WI38 (cell line): ENCODE data around the gene AGAP3.

Experiments used
- H3K4me3 ChIP-seq: 2 replicates; pipeline ENCODE4 v1.5.1; 2011; ENCODE audit warnings: low read depth, mild to moderate bottlenecking, control low read depth, low read length
- TF ChIP-seq, protein P1 (sequence below): IDR thresholded peaks from 2 replicates; pipeline ENCODE4 v1.5.1; 2012; ENCODE audit warnings: low read depth, mild to moderate bottlenecking, control low read depth, low read length

AGAP3 gene

GRCh38 chr7:151082141-151083070 lies 3.9 kb upstream of the AGAP3 start:
- TF ChIP-seq, protein P1, sequence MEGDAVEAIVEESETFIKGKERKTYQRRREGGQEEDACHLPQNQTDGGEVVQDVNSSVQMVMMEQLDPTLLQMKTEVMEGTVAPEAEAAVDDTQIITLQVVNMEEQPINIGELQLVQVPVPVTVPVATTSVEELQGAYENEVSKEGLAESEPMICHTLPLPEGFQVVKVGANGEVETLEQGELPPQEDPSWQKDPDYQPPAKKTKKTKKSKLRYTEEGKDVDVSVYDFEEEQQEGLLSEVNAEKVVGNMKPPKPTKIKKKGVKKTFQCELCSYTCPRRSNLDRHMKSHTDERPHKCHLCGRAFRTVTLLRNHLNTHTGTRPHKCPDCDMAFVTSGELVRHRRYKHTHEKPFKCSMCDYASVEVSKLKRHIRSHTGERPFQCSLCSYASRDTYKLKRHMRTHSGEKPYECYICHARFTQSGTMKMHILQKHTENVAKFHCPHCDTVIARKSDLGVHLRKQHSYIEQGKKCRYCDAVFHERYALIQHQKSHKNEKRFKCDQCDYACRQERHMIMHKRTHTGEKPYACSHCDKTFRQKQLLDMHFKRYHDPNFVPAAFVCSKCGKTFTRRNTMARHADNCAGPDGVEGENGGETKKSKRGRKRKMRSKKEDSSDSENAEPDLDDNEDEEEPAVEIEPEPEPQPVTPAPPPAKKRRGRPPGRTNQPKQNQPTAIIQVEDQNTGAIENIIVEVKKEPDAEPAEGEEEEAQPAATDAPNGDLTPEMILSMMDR, result no peak
- H3K4me3 ChIP-seq, result peak overlapping the region; percentile 67

- H3K4me3 ChIP-seq, result peak within 1 kb of the TSS; percentile 67
- TF ChIP-seq, protein P1, result no peak
Observed at GRCh38 chr7:151083071-151083823, 3.0 kb upstream of the AGAP3 start, which contains the start of gene TMUB1. TSS of gene TMUB1 (minus strand) at chr7:151083493. CDS start at chr7:151082563, 930 bp downstream.

GRCh38 chr7:151083824-151084160 lies 2.5 kb upstream of the AGAP3 start:
- peak overlapping the region; percentile 67 for H3K4me3 ChIP-seq
- TF ChIP-seq, protein P1, result no peak

- TF ChIP-seq, protein P1, result no peak
- H3K4me3 ChIP-seq, result peak overlapping the region; percentile 59
Observed at GRCh38 chr7:151085329-151085690, 965 bp upstream of the AGAP3 start.

DNA sequence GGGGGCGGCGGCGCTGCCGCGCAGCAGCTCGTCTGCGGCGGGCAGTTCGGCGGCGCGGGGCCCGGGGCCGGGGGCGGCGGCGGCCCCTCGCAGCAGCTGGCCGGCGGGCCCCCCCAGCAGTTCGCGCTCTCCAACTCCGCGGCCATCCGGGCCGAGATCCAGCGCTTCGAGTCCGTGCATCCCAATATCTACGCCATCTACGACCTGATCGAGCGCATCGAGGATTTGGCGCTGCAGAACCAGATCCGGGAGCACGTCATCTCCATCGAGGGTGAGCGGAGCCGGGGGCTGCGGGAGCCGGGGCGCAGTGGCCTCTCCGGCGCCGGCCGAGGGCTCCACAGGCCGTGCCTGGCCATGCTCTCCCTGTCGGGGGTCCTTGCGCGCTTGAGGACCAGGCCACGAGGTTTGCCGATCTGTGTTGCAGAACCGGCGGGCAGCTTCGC lies 548 bp downstream of the AGAP3 start:
- peak overlapping the region; percentile 87 for H3K4me3 ChIP-seq
- TF ChIP-seq, protein P1, result no peak

DNA sequence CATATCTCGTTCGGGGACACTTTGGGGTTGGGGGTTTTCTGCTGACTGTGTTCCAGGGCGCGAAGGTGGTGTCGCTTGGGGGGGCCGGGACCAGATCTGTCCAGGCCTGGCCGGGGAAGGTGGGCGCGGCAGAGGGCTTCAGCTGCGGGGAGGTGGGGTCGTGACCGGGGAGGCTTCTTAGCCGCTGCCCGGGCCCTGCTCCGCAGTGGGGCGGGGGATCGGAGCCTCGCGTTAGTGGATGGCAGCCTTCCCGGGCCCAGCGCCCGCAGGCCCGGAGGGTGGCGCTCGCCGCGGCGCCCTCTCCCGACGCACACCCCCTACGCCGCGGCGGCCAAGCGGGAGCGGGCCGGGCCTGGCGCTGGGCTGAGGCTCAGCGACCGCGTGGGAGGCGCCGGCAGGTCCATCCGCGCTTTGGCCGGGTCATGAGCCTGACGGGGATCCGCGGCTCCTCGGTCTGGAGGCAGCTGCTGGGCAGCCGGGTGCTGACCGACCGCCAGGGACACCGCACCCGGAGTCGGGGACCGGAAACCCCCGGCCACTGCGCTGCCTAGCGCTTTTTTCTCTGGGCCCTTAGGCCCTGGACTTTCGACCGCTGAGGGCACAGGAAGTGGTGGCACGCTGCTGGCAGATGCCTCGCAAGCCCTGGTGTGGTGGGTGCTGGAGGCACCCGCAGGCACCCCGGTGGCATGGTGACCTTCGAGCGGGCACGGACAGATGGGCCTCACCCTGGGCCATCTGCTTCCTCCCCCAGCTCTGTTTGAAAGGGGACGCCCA lies 1.2 kb downstream of the AGAP3 start:
- peak overlapping the region; percentile 87 for H3K4me3 ChIP-seq
- TF ChIP-seq, protein P1, result no peak; the same call in 1 of the 2 replicates
